ENCODE measurements around the gene CAPNS1. TPM values are rescaled to one million over a fixed set of nuclear protein-coding genes. Genes with fewer than 3 reads are reported as not detected.

The CAPNS1 gene
- total RNA-seq (2021) (577 and 579 TPM in 2 replicates), Bru-seq, nascent RNA (percentile 69 among the genes with signal in this experiment), BruChase-seq, experiment 1, labeled RNA remaining after a 2-hour chase (percentile 68 among the genes with signal in this experiment), BruChase-seq, experiment 2, labeled RNA remaining after a 6-hour chase (percentile 83 among the genes with signal in this experiment)
- long read RNA-seq, transcript CAPNS1-201 (11 exons, 1,918 nt): major isoform, 20 of 68 reads
- long read RNA-seq, partial matches to known transcripts: 41 of 68 reads
- long read RNA-seq, other reads (novel, unspliced or antisense): 7 of 68 reads

- no peaks in the 10 kb centered on the region for H3K27me3 ChIP-seq (replicated peaks; ENCODE audit: insufficient read depth, low read depth, low read length, poor library complexity)
- peaks cover 16% of the 10 kb centered on the region for H3K36me3 ChIP-seq (ENCODE audit: insufficient read depth, low read length, poor library complexity, severe bottlenecking)
- H3K9me3 ChIP-seq (ENCODE audit: low read depth, low read length, poor library complexity, severe bottlenecking): no peaks in the 10 kb centered on the region
- TF ChIP-seq EZH2 (IDR thresholded peaks at IDR 0.05; ENCODE audit: borderline replicate concordance, low read depth, low read length, poor library complexity, severe bottlenecking) (no peak), CTCF (conservative IDR thresholded peaks at IDR 0.05; ENCODE audit: low read depth, low read length) (peak; percentile 25; the same call in 1 of the 2 replicates)
- peak; percentile 97 for DNase-seq (ENCODE audit: low spot score)
- H3K27ac ChIP-seq (ENCODE audit: low read depth, low read length, poor library complexity, severe bottlenecking): peak within 1 kb of the TSS; percentile 90
- ChIA-PET CTCF (no interaction called here), POLR2A (ENCODE audit: low non-redundant PET) (no interaction called here)
- BruUV-seq (replicated peaks): no TSS peak
- intact Hi-C loops (cut with micrococcal nuclease; ENCODE audit: unreplicated experiment): no loop called here
- H3K4me3 ChIP-seq (ENCODE audit: low read depth, low read length, poor library complexity, severe bottlenecking): peak within 1 kb of the TSS; percentile 77
- H3K4me1 ChIP-seq (ENCODE audit: insufficient read depth, low read length, poor library complexity, severe bottlenecking): peaks cover 10% of the 10 kb centered on the region
Measured at GRCh38 chr19:36139473-36140303, at the start of gene CAPNS1. CAPNS1 (plus strand) TSS chr19:36140066; CDS start chr19:36141012, 946 bp downstream.

GRCh38 chr19:36090910-36091695 is 48.8 kb upstream of the CAPNS1 start:
- CTCF ChIA-PET: no interaction called here
- H3K9me3 ChIP-seq (ENCODE audit: low read depth, low read length, poor library complexity, severe bottlenecking): no peaks in the 10 kb centered on the region
- H3K36me3 ChIP-seq (ENCODE audit: insufficient read depth, low read length, poor library complexity, severe bottlenecking): peaks cover 55% of the 10 kb centered on the region
- H3K27ac ChIP-seq (ENCODE audit: low read depth, low read length, poor library complexity, severe bottlenecking): no peak overlapping the region
- BruUV-seq (replicated peaks): no TSS peak
- intact Hi-C loops (cut with micrococcal nuclease; ENCODE audit: unreplicated experiment): no loop called here
- H3K27me3 ChIP-seq (replicated peaks; ENCODE audit: insufficient read depth, low read depth, low read length, poor library complexity): no peaks in the 10 kb centered on the region
- POLR2A ChIA-PET (ENCODE audit: low non-redundant PET): no interaction called here
- DNase-seq (ENCODE audit: low spot score): no peak
- TF ChIP-seq EZH2 (IDR thresholded peaks at IDR 0.05; ENCODE audit: borderline replicate concordance, low read depth, low read length, poor library complexity, severe bottlenecking) (no peak), CTCF (conservative IDR thresholded peaks at IDR 0.05; ENCODE audit: low read depth, low read length) (no peak)
- H3K4me3 ChIP-seq (ENCODE audit: low read depth, low read length, poor library complexity, severe bottlenecking): no peak overlapping the region
- no peaks in the 10 kb centered on the region for H3K4me1 ChIP-seq (ENCODE audit: insufficient read depth, low read length, poor library complexity, severe bottlenecking)

GRCh38 chr19:36092566-36092965 is 47.3 kb upstream of the CAPNS1 start:
- intact Hi-C loops (cut with micrococcal nuclease; ENCODE audit: unreplicated experiment): no loop called here
- no peak overlapping the region for H3K4me3 ChIP-seq (ENCODE audit: low read depth, low read length, poor library complexity, severe bottlenecking)
- ChIA-PET POLR2A (ENCODE audit: low non-redundant PET) (no interaction called here), CTCF (no interaction called here)
- H3K4me1 ChIP-seq (ENCODE audit: insufficient read depth, low read length, poor library complexity, severe bottlenecking): no peaks in the 10 kb centered on the region
- no TSS peak for BruUV-seq (replicated peaks)
- H3K27ac ChIP-seq (ENCODE audit: low read depth, low read length, poor library complexity, severe bottlenecking): no peak overlapping the region
- no peaks in the 10 kb centered on the region for H3K27me3 ChIP-seq (replicated peaks; ENCODE audit: insufficient read depth, low read depth, low read length, poor library complexity)
- peaks cover 54% of the 10 kb centered on the region for H3K36me3 ChIP-seq (ENCODE audit: insufficient read depth, low read length, poor library complexity, severe bottlenecking)
- TF ChIP-seq CTCF (conservative IDR thresholded peaks at IDR 0.05; ENCODE audit: low read depth, low read length) (no peak), EZH2 (IDR thresholded peaks at IDR 0.05; ENCODE audit: borderline replicate concordance, low read depth, low read length, poor library complexity, severe bottlenecking) (no peak)
- H3K9me3 ChIP-seq (ENCODE audit: low read depth, low read length, poor library complexity, severe bottlenecking): no peaks in the 10 kb centered on the region
- no peak for DNase-seq (ENCODE audit: low spot score)
